ENCODE data around the gene SMIM36.

DNA sequence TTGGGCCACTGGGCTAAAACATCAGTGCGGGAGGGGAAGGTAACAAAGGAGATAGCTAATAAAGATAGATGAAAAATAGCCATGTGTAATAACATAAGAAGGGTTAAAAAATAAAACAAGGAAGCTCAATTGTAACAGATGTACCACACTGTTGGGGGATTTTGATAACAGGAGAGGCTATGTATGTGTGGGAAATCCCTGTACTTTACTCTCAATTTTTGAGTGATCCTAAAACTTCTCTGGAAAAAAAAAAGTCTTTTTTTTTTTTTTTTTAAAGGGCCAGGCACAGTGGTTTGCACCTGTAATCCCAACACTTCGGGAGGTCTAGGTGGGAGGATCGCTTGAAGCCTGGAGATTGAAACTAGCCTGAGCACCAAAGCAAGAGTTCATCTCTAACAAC is 87.7 kb downstream of the SMIM36 start:
- TF ChIP-seq CTCF (IDR thresholded peaks at IDR 0.05; ENCODE audit: poor library complexity): no peak
- TF ChIP-seq EZH2 (IDR thresholded peaks at IDR 0.05; ENCODE audit: borderline replicate concordance): no peak
- TF ChIP-seq EZH2phosphoT487 (IDR thresholded peaks at IDR 0.05; ENCODE audit: low read depth, severe bottlenecking, unreplicated experiment): no peak

All from hepatocyte (in vitro differentiated cells).